ENCODE results near the gene YJEFN3.

YJEFN3 gene

GRCh38 chr19:19528721-19529490, at the start of gene YJEFN3:
Gene YJEFN3 (plus strand): TSS chr19:19528911. CDS start chr19:19528933, 22 bp downstream.
- no peak for DNase-seq (ENCODE audit: low spot score)

- DNase-seq (ENCODE audit: low spot score) = no peak
Observed at GRCh38 chr19:19480688-19481087, 48.0 kb upstream of the YJEFN3 start.

- DNase-seq (ENCODE audit: low spot score) = no peak
Observed at GRCh38 chr19:19482809-19483596, 45.7 kb upstream of the YJEFN3 start.

- DNase-seq (ENCODE audit: low spot score) = no peak
Observed at GRCh38 chr19:19485161-19485997, 43.3 kb upstream of the YJEFN3 start.

GRCh38 chr19:19485998-19486290, 42.8 kb upstream of the YJEFN3 start:
- no peak for DNase-seq (ENCODE audit: low spot score)

- no peak for DNase-seq (ENCODE audit: low spot score)
Observed at GRCh38 chr19:19486343-19487076, 42.2 kb upstream of the YJEFN3 start.

GRCh38 chr19:19487077-19487949, 41.4 kb upstream of the YJEFN3 start:
- DNase-seq (ENCODE audit: low spot score) = no peak

- DNase-seq (ENCODE audit: low spot score) = no peak
Observed at GRCh38 chr19:19487950-19488874, 40.5 kb upstream of the YJEFN3 start.

- DNase-seq (ENCODE audit: low spot score) = peak; percentile 96
Observed at GRCh38 chr19:19488875-19489690, 39.6 kb upstream of the YJEFN3 start.

- no peak for DNase-seq (ENCODE audit: low spot score)
Observed at GRCh38 chr19:19489804-19490204, 38.9 kb upstream of the YJEFN3 start.

GRCh38 chr19:19490214-19490968, 38.3 kb upstream of the YJEFN3 start:
- peak; percentile 85 for DNase-seq (ENCODE audit: low spot score)

GRCh38 chr19:19491321-19492025, 37.2 kb upstream of the YJEFN3 start:
- no peak for DNase-seq (ENCODE audit: low spot score)

- DNase-seq (ENCODE audit: low spot score) = no peak
Observed at GRCh38 chr19:19492026-19492610, 36.6 kb upstream of the YJEFN3 start.

GRCh38 chr19:19493841-19494546, 34.7 kb upstream of the YJEFN3 start:
- no peak for DNase-seq (ENCODE audit: low spot score)

GRCh38 chr19:19495614-19496603, 32.8 kb upstream of the YJEFN3 start:
- DNase-seq (ENCODE audit: low spot score) = no peak

Measured in CD4-positive, alpha-beta T cell treated with Interleukin-15 for 4 hours (primary cell).